ENCODE data around the gene ZNF438.

The ZNF438 gene

GRCh38 chr10:30842894-30843293 lies 188.8 kb downstream of the ZNF438 start:
- no peak for TF ChIP-seq CTCF (IDR thresholded peaks at IDR 0.05)
- Histone ChIP-seq H3K36me3 (peaks cover 14% of the 10 kb centered on the region), H3K4me1 (ENCODE audit: control insufficient read depth in 1 of 2, insufficient read depth in 1 of 2, low read depth in 1 of 2, low read length in 1 of 2) (no peaks in the 10 kb centered on the region), H3K4me3 (ENCODE audit: low read depth in 1 of 2, low read length in 1 of 2) (no peak overlapping the region), H3K27me3 (no peaks in the 10 kb centered on the region), H3K9me3 (no peaks in the 10 kb centered on the region), H3K27ac (no peak overlapping the region)

- no peaks in the 10 kb centered on the region for H3K4me1 ChIP-seq (ENCODE audit: control insufficient read depth in 1 of 2, insufficient read depth in 1 of 2, low read depth in 1 of 2, low read length in 1 of 2)
- H3K4me3 ChIP-seq (ENCODE audit: low read depth in 1 of 2, low read length in 1 of 2), result no peak overlapping the region
- no peaks in the 10 kb centered on the region for H3K9me3 ChIP-seq
- peaks cover 7% of the 10 kb centered on the region for H3K36me3 ChIP-seq
- TF ChIP-seq CTCF (IDR thresholded peaks at IDR 0.05), result no peak
- no peak overlapping the region for H3K27ac ChIP-seq
- H3K27me3 ChIP-seq, result no peaks in the 10 kb centered on the region
These were observed 189.5 kb downstream of the ZNF438 start for GRCh38 chr10:30842185-30842584.

- no peak for TF ChIP-seq CTCF (IDR thresholded peaks at IDR 0.05)
- H3K27ac ChIP-seq, result no peak overlapping the region
- H3K9me3 ChIP-seq, result no peaks in the 10 kb centered on the region
- no peaks in the 10 kb centered on the region for H3K4me1 ChIP-seq (ENCODE audit: control insufficient read depth in 1 of 2, insufficient read depth in 1 of 2, low read depth in 1 of 2, low read length in 1 of 2)
- peaks cover 7% of the 10 kb centered on the region for H3K36me3 ChIP-seq
- H3K4me3 ChIP-seq (ENCODE audit: low read depth in 1 of 2, low read length in 1 of 2), result no peak overlapping the region
- no peaks in the 10 kb centered on the region for H3K27me3 ChIP-seq
These were observed 191.1 kb downstream of the ZNF438 start for GRCh38 chr10:30840395-30841050.

- no peaks in the 10 kb centered on the region for H3K9me3 ChIP-seq
- peaks cover under 1% of the 10 kb centered on the region for H3K36me3 ChIP-seq
- H3K27ac ChIP-seq, result no peak overlapping the region
- H3K4me3 ChIP-seq (ENCODE audit: low read depth in 1 of 2, low read length in 1 of 2), result no peak overlapping the region
- no peak for TF ChIP-seq CTCF (IDR thresholded peaks at IDR 0.05)
- no peaks in the 10 kb centered on the region for H3K27me3 ChIP-seq
- no peaks in the 10 kb centered on the region for H3K4me1 ChIP-seq (ENCODE audit: control insufficient read depth in 1 of 2, insufficient read depth in 1 of 2, low read depth in 1 of 2, low read length in 1 of 2)
These were observed 192.0 kb downstream of the ZNF438 start for GRCh38 chr10:30839652-30840051.

- no peaks in the 10 kb centered on the region for H3K27me3 ChIP-seq
- H3K4me3 ChIP-seq (ENCODE audit: low read depth in 1 of 2, low read length in 1 of 2), result no peak overlapping the region
- H3K27ac ChIP-seq, result no peak overlapping the region
- H3K36me3 ChIP-seq, result no peaks in the 10 kb centered on the region
- no peaks in the 10 kb centered on the region for H3K4me1 ChIP-seq (ENCODE audit: control insufficient read depth in 1 of 2, insufficient read depth in 1 of 2, low read depth in 1 of 2, low read length in 1 of 2)
- H3K9me3 ChIP-seq, result no peaks in the 10 kb centered on the region
- no peak for TF ChIP-seq CTCF (IDR thresholded peaks at IDR 0.05)
These were observed 195.3 kb downstream of the ZNF438 start for GRCh38 chr10:30836406-30836805.

Measured in neutrophil (primary cell).